Activated CD4-positive, alpha-beta T cell treated with anti-CD3 and anti-CD28 coated beads, Interleukin-2, Interleukin-4, amounts not matched to agents 100 ng/mL and 50 ng/mL, durations not matched to agents 16 hours and 8 hours (primary cell): ENCODE results near the gene WDFY1.

Experiments
- DNase-seq: peaks from one replicate; pipeline ENCODE4 v3.0.0-alpha.2; 2020; ENCODE audit warnings: low spot score

Gene WDFY1

DNA sequence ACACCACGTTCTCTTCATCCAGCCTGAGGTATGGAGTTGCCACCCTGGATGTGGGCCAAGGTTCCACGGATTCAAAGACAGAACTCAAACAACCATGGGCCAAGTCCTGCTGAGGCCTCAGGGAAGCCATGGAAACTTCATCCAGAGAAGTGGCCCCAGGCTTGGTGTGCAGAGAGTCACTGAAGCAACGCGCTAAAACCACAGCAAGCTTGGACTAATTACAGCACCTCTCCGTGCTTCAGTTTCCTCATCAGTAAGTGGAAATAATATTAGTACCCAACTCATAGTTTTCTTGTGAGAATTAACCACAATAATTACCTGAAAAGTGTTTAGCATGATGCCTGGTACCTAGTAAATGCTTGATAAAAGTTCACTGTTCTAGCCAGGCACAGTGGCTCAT is 88.6 kb downstream of the WDFY1 start:
- DNase-seq = no peak

DNA sequence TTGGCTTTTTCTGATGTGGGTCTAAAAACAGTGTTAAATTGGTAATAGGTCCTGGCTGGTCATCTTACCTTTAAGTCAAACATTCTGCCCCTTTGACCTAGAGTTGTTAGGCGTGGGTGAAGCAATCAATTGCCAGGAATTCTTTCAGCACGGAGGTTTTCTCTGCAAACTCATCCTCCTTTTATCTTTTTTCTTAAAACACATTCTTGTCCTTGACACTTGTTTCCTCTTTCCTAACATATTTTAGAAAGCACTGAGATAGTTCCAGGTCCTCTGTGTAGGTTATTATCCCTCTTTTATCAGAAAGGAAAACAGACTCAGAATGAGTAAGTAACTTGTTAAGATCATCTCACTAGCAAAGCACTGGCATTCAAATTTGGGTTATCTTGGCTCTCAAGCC is 89.1 kb downstream of the WDFY1 start:
- no peak for DNase-seq

DNA sequence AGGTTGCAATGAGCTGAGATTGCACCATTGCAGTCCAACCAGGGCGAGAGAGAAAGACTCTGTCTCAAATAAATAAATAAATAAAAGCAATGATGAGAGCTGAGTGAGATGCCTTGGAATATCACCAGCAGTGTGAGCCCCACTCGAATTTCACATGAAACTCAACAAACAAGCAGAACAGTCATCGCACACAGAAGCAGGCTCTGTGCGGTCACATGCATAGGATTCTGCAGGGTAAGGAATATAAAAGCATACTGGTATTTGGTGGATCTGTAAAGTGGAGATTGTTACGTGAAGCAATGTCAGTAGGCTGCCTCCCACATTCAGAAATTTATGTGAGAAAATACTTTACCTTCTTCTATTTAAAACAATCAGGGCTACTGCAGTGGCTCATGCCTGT is 89.7 kb downstream of the WDFY1 start:
- no peak for DNase-seq

DNA sequence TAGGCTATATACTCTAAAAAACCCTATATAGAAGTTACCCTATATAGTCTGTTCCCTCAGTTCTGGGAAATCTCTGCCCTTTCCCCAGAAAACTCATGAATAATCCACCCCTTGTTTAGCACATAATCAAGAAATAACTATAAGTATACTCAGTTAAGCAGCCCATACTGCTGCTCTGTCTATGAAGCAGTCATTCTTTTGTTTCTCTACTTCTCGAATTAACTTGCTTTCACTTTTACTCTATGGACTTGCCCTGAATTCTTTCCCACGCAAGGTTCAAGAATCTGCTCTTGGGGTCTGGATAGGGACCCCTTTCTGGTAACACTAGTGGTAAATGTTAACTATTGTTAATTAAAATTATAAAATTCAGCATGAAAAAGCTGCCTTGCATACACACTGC is 90.4 kb downstream of the WDFY1 start:
- no peak for DNase-seq

DNA sequence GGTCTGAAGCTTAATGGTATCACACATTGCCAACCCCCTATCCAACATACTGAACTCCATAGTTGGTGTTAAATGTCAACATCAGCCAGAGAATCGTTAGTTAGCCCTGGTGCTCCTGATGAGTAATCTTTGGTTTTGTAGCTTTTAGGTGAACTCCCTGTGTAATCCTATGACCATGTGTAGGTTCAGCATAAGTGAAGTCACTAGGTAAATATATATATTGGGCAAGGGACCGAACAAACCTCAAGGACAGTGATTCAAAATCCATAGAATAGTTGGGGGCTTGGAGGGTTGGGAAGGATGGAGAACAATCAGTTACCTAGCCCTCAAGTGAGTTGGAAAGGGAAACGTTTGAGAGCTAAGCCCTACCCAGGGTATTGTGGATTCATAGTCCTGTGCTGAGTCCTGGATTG is 91.7 kb downstream of the WDFY1 start:
- DNase-seq = no peak

DNA sequence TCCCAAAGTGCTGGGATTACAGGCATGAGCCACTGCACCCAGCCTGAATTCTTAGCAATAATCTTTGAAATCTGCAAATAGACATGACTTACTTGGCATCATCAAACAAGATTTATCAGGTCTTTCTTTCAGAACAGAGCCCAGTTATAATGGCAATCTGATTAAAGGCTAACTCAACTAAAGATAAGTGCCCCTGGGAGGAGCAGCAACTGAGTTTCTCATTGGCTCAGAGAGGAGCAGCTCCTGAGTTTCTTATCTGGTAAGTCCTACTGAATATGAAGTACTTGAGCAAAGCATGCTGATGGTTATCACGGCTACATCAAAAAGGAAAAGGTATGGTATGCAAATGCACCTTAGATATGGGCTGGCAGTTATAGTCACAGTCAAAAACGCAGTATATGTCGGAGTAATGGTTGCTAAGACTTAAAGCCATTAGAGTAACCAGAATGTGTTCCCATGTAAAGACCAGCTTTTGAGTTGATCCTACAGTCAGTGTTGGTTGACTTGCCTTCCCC is 92.8 kb downstream of the WDFY1 start:
- DNase-seq = no peak

DNA sequence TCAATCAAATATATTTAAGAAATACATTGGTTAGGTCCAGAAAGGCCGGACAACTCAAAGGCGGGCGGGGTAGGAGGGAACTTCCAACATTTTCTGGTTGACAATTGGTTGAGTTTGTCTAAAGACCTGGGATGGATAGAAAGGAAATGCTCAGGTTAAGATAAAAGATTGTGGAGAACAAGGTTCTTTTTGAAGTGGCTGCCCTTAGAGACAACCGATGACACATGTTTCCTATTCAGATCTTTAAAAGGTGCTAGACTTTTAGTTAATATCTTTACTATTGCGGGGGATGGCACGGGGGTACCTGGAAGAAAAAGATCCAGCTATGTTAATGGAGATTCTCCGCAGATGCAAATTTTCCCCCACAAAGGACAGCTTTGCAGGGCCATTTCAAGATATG is 97.7 kb downstream of the WDFY1 start:
- no peak for DNase-seq

DNA sequence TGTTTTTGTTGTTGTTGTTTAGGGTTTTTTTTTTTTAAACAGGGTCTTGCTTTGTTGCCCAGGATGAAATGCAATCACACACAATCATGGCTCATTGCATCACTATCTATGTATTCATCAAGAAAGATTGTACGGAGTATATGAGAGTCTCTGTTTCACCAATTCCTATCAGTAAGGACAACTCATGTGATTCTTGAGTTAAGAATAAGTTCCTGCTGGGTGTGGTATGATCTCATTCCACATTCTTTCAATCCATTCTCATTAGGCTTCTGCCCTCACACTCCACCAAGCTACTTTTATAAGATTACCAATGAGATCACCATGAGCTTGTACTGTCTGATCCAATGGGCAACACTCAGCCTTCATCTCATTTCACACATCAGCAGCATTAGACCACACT is 98.6 kb downstream of the WDFY1 start:
- no peak for DNase-seq

DNA sequence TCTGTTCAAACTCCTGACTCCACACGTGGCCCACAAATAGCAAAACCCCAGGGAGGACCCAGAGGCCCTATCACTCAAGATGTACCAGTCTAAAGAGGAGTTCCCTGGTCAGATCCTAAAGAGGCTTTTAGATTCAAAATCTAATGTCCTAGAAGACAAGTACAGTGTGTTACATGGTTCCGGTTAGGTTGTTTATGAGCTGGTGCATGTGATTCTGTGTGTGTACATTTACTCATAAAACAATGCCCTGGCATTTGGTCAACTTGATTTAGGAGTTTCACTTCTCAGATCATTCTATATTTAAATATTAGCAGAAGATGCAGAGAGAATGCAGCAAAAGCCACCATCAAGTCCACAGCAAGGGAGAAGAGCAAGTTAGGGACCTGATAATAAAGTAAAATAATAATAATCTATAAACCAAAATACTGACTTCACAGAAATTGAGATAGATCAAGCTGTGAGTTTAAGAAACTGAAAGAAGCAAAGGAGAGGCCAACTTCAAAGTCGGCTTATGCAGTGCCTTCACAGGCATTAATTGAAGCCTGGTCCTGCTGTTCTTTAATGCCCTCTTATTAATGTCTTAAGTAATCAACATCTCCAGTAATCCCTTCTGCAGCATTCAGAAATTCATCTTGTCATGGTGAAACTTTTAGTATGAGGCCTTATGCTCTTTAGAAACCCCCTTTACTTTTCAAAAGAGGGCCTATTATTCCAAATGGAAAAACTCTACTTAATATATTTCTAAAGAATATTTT is 103.5 kb downstream of the WDFY1 start:
- DNase-seq = no peak

DNA sequence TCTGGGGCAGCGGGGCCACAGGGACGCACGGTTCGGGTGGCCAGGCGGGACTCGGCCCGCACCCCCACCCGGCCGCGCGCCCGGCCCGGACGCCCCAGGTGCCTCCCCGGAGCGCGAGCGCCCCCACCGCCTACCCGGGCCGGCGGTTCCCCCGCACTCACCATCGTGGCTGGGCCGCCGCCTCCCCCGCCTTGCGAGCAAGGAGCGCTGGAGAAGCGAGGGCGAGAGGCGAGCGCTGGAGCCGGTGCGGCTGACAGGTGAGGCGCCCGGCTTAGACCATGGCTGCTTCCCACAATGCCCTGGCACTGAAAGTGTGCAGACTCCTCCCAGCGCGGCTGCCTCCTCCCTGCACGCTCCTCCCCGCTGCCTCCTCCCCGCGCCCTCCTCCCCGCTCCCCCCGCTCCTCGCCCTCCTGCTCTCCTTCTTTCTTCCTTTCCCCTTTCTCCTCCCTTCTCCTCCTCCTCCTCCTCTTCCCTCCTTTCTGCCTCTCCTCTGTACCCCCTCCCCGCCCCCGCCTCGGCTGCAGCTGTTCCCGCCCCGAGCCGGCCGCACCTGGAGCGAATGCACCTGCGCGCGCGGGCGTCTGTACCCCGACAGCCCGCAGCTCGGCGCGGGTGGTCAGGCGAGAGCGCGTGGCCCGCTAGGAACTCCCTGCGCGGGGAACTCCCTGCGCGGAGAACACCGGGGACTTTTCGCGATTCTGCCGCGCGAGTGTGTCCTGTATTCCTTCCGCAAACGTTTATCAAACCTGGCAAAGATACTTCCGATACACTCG is 107.7 kb downstream of the WDFY1 start, which contains the start of gene AP1S3:
AP1S3 (minus strand) TSS at position 296 of the 775 bp plus-strand sequence; CDS start at position 164, 132 bp downstream.
- peak; percentile 77 for DNase-seq

DNA sequence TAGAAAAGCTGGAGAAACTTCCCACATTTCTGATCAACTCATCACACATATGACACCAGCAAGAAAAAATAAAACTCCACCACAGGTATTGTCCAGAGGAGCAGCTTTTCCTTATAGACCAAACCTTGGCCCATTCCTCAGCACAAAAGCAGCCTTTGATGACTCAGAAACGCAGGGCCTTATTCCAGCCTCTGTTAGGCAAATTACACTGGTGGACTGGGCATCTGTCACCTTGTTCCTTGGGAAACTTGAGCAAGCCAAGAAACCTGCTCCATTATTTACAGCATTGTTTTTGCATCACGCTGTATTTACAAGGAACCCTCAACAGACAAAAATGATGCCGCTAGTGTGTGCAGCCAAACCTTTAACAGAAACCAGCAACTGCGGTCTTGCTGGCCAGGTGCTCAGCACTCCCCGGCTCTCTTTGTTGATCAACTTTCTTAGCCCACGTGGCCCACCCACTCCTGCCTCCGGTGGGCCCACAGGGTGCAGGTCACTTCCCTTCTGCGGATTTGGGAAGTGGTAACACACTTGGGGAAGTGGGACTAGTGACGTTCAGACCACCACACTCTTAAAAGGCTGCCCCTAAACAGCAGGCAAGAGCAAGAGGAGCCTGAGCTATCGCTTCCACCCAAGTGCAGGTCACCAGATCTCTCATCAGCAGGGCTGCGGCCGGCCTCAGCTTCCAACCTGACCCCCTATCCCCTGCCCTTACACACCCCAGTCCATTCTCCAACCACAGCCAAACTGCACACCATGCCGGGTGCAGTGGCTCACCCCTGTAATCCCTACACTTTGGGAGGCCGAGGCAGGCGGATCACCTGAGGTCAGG is 109.2 kb downstream of the WDFY1 start:
- no peak for DNase-seq

DNA sequence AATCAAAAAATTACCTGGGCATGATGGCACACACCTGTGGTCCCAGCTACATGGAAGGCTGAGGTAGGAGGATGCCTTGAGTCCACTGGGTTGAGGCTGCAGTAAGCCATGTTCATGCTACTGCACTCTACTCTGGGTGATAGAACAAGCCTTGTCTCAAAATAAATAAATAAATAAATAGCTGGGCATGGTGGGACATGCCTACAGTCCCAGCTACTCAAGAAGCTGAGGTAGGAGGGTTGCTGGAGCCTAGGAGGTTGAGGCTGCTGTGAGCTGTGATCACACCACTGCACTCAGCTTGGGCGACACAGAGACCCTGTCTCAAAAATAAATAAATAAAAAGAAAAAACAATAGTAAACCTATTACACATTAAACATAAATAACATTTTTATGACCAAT is 110.7 kb downstream of the WDFY1 start:
- DNase-seq = no peak

DNA sequence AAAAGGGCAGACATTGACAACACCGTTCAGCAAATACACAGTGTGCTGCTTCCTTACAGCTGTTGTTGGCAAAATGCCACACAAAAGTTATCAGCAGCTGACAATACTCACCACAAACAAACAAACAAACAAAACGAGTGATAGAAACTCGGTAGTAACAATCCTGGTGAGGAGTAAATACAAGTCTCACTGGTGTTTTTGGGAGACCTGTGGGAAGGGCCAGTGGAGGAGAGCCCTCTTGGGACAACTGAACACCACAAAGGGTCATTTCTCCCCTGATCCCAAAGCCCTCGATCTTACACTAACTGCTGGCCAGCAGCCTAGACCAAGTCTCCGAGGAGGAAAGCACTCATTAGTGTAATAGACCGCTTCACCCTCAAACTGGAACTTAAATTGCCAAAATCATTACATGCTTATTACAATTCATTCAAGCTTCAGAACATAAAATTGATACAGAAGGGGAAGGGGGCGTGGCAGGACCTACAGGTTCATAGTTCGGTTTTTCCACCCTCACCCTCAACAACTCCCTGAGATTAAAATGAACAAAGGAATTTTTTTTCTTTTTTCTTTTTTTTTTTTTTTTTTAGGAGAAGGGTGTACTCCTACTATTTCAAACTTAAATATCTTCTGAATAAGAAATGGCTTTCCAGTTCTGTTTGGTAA is 112.8 kb downstream of the WDFY1 start:
- DNase-seq = no peak

DNA sequence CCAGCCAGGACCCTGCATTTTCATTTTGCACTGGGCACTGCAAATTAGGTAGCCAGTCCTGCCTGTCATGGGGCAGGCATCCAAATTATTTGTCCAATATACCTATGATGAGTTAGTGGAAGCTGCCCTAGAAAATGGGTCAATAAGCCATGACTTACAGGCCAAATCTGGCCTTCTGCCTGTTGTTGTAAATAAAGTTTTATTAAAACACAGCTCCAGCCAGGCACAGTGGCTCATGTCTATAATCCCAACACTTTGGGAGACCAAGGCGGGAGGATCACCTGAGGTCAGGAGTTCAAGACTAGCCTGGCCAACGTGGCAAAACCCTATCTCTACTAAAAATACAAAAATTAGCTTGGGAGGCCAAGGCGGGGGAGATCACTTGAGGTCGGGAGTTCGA is 116.0 kb downstream of the WDFY1 start:
- DNase-seq = no peak

DNA sequence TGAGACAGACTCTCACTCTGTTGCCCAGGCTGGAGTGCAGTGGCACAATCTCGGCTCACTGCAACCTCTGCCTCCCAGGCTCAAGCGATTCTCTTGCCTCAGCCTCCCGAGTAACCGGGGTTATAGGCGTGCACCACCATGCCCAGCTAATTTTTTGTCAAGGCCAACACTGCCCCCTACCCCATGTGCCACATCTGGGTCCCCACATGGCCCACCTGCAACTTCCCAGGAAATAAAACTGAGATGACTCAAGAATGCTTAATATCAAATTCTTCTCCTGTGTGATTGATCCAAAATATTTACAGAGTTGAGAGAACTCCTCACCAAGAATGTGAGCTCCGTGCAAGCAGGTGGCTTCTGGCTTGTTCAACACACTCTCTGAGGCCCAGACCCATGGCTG is 116.8 kb downstream of the WDFY1 start:
- no peak for DNase-seq

DNA sequence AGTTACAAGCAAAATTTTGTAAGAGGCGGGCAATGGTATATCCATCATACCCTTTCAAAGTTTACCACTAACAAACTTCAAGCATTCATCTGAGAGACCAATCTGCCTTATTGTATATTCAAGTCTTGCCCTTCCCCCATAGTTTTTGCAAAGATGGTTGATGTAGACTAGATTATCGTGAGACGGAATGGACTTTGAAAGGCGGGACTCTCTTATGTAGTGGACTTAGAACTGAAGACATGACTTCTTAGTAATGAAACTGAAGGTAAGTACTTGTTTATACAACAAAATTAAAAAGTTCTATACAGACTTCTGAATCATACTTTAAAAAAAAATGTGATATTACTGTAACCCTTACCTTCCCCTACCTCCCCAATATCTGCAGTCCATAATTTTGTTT is 118.1 kb downstream of the WDFY1 start:
- DNase-seq = no peak
